Measurements from ENCODE around the gene CCDC92B.
"Not testable (repeated sequence)": the region's sequence is repeated elsewhere in the genome, so short reads cannot be mapped to it uniquely, and the experiment has no call there.

CCDC92B gene

DNA sequence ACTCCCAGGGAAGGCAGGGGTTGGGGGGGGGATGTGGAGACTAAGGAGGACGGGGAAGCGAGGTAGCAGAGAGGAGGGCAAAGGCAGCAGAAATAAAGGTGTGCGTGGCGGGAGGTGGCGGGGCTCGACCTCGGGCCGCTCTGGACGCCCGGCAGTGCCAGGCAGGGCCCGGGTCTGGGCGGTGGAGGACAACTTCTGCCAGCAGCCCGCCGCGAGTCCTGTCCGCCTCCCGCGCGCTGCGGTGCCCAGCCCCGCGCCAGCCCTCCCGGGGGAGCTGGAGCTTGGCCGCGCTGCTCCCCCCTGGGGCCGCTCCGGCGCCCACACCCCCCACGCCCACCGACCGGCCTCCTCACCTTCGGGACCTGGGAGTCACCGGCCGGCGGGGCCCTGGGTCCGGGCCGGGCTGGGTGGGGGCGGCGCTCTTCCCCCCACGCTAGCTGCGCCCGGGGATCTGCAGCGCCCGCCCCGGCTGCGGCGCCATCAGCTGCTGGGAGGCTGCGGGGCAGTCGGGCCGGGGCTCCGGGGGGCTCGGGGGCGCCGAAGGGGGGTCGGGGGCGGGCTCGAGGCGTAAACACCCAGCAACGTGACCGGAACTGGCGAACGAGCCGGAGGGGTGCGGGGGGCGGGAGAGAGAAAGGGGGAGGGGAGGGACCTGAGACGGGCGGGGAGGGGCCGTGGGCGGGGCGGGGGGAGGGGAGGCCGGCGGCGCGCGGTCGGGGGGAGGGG lies at the start of gene CCDC92B:
Gene CCDC92B (minus strand): TSS at position 595 of the 726 bp plus-strand sequence. CDS start 14,507 bp downstream, outside the sequence.
- no peak for DNase-seq

DNA sequence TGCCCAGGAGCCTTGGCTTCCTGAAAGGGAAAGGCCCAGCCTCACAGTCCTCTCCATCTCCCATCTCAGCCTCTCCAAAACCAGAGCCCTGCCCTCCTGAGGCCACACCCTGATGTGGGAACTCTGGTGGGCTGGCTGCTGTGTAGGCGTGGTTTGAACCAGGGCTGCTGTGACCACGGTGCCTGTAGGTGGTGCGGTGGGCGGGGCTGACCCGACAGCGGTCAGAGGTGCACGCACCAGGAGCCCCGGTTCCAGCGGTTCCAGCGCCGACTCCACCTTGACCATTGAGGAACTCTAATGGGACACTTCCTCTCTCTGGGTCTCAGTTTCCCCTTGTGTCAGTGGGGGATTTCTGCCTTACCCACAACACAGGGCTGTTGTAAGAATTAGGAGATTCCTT lies 49.2 kb upstream of the CCDC92B start:
- DNase-seq = no peak

DNA sequence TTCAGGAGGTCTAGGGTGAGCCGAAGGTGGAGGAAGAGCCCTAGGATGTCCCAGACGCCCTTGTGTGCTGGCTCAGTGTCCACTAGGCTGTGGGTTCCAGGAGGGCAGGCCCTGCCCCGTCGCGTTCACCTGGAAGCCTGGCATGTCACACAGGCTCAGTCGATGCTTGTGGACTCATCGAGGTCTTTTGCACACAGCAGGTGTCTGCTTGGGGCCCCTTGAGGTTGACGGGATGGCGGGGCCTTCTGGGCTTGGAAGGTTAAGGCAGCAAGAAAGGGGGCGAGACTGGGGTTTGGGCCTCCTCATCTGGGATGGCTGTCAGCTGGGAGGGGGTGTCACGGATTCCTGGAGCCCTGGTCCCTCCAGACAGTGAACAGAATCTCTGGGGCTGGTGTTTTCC lies 48.7 kb upstream of the CCDC92B start:
- no peak for DNase-seq

DNA sequence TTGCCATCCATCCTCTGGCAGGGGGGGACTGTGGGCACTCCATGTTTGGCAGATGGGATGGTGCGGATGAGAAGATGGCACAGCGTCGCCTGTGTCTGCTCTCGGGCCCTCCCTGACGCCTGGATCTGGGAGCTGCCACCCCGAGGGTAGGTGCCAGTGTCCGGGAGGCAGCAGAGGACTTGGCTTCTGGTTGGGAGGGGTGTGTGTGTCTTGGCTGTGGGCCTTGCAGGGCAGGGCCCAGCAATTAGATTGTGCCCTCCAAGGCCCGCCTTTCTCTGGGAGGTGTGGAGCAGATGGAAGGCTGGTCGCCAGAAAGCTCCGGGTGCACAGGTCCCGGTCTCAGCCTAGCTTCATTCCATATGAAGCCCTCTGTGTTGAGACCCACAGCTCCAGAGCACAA lies 48.2 kb upstream of the CCDC92B start:
- no peak for DNase-seq

DNA sequence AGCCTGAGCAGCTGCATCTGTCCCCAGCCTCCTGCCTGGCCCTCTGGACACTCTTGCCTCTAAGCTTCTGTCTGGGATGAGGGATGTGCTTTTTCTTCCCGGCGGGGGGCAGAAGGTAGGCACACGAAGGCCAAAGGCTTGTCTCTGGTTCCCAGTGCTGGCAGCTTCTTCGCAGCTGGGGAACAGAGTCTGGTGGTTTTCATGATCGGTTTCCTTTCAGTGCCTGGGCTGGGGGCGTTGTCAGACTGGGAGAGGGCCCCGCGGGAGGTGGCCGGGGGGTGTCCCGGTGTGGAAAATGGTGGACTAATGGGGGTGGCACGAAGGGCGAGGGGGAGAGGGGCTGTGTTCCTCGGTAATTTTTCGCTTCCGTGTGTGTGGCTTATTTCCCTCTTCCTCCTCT lies 47.8 kb upstream of the CCDC92B start:
- no peak for DNase-seq

- DNase-seq = peak; percentile 71
Measured at GRCh38 chr17:2796164-2797125, 47.0 kb upstream of the CCDC92B start, which contains the start of gene RAP1GAP2. Gene RAP1GAP2, plus strand, starts transcription at chr17:2796438. Its CDS starts 90 bp downstream, at chr17:2796528.

DNA sequence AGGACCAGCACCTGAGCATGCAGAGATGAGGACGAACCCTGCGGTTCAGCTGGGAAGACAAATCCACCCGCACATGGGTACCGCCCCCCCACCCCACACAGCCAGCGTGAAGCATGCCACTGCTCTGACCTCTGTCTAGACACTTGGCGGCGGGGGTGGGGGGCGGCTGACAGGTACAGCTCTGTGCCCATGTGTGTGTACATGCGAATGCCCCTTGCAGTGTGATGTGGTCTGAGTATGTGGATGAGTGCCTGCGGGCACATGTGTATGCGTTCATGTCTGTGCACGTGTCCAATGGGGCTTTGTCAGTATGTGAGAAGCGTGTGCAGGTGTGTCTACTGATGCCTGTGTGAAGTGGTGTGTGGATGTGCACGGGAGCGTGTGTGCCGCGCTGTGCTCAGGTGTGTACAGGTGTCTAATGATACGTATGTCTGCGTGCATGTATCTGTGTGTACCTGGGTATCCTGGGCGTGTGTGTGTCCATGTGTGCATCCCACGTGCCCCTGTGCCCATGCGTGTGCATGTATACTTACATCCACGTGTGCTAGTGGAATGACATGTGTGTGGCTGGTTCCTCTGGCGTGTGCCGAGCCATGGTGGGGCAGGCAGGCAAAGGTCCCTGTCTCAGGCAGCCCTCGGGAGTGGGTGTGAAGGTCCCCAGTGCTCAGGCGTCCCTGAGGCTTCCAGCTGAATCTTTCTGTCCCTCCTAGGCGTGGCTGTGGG lies 46.1 kb upstream of the CCDC92B start:
- DNase-seq = no peak

DNA sequence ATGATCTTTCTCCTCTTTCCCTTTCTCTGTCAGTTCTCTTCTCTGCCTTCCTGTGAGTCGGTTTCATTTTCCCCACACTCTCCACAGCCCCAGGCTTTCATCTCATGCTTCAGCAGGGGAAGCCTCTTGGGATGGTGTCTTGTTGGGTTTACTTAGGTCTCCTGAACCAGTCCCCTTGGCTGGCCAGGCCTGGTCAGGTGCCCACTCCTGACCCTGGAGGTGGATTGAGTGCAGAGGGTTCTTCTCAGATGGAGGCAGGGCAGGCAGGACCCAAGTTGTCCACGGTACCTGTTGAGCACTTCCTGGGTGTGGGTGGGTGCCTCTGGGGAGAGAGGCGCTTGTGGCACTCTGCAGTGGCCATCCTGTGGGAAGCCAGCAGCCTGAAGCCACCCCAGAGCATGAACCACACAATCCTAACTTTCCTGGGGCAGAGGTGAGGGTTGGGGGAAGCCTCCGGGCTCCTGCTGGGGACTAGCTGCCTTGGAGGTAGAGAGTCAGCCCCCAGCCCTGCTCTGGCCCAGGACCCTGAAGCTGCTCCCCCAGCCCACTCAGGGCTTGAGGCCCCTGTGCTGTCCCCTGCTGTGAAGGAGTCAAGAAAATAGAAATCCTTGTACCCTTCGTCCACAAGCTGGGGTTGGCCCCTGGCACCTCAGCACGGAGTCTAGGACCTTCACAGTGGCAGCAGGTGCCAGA lies 44.8 kb upstream of the CCDC92B start:
- no peak for DNase-seq

DNA sequence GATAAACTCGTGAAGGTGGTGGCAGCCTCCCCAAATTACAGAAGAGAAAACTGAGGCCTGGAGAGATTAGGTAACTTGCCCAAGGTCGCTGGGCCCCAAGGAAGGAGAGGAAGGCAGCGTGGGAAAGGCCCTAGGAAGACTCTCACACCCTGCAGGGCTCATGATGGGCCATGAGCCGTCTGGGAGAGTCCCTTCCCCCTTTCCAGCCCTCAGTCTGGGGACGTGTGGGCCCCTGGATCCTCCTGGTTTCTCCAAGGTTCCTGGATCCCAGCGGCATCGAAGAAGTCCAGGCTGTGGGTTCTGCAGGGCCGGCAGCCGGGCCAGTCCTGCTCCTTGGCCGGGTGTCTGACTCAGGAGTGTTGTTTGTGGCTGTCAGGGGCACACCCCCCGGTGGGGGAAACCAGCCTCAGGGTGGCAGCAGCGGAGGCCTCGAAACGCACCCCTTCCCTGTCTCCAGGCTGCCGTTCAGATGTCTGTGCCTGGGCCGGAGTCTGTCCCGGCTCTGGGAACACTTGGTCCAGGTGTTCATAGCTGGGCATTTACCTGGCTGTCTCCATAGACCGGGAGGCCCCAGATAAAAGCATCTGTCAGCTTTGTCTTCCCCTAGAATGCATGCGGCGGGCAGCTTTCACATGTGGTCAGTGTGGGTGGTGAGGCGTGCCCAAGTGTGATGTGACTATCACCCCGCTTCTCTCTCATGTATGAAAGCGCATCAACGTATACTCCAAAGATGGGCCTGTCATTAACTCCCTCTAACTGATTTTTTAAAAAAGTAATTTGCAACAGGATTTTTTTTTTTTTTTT lies 43.1 kb upstream of the CCDC92B start:
- no peak for DNase-seq

GRCh38 chr17:2789700-2790099 lies 40.2 kb upstream of the CCDC92B start:
- DNase-seq = no peak

DNA sequence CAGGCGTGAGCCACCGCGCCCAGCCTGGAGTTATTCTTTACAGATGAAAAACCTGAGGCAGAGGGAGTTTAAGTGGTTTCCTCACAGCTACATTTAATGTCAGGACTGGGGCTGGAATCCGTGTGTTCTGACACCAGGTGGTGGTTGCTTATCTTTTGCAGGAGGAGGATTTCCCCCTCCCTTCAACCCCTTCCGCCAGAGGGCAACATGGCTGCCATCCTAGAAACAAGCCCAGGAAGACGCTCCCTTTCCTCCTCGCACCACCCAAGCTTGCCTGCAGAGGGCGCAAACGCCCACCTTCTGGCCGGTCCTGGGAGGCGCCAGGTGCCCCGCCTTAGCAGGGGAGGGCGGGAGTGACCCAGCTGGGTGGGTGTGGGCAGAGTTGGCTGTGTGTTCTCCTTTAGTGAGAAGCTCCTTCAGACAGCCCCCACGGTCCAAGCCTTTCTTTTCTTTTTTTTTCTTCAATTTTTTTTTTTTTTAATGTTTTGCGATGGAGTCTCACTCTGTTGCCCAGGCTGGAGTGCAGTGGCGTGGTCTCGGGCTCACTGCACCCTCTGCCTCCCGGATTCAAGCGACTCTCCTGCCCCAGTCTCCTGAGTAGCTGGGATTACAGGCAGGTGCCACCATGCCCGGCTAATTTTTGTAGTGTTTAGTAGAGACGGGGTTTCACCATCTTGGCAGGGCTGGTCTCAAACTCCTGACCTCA lies 36.9 kb upstream of the CCDC92B start:
- peak; percentile 89 for DNase-seq

- not testable (repeated sequence) for DNase-seq
Measured at GRCh38 chr17:2785376-2785775, 35.9 kb upstream of the CCDC92B start.

DNA sequence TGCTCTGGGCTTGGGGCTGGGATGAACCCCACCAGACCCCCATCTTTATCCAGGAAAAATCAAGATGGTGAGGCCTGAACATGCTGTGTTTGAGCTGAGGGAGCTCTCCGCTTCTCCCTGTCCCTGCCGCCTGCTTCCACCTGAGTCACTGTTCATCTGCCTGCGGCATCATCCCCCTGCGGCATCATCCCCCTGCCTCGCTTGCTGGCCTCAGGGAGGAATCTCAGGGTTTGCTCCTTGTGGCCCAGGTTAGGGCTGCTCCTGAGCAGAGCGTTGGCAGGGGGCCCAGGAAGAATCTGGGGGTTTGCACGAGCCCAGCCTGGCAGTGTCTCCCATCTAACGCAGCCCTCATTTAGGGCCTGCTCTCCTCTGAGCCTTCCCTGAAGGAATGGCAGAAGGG lies 35.4 kb upstream of the CCDC92B start:
- no peak for DNase-seq

DNA sequence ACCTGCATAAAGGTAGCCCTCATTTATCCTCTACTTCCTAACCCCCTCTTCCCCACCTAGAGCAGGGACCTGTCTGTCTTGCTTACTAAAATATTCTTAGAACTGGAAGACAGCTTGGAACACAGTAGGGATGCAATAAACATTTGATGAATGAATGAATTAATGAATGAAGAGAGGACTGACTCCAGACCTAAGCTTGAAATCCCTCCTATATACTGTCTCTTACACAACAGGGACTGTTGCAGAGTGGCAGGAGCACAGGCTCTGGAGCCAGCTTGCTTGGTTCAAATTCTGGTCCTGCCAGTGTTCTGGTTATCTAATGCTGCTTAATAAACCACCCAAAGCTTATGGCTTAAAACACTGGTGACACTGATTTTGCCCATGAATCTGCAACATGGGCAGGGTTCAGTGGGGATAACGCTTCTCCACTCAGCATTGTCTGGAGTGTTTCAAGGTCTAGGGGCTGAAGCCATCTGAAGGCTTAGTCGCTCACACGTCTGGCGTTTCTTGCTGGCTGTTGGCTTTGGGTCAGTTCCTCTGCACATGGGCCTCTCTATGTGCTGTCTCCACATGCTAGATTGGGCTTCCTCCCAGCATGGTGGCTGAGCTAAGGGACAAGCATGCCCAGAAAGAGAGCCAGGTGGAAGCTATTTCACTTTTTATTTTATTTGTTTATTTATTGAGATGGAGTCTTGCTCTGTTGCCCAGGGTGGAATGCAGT lies 34.0 kb upstream of the CCDC92B start:
- no peak for DNase-seq

GRCh38 chr17:2782055-2782454 lies 32.6 kb upstream of the CCDC92B start:
- DNase-seq = no peak

DNA sequence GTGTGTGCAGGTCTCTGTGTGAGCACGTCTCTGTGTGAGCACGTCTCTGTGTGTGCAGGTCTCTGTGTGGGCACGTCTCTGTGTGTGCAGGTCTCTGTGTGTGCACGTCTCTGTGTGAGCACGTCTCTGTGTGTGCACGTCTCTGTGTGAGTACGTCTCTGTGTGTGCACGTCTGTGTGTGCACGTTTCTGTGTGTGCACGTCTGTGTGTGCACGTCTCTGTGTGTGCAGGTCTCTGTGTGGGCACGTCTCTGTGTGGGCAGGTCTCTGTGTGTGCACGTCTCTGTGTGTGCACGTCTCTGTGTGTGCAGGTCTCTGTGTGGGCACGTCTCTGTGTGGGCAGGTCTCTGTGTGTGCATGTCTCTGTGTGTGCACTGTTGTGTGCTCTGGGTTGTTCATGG lies 32.1 kb upstream of the CCDC92B start:
- DNase-seq = not testable (repeated sequence)

DNA sequence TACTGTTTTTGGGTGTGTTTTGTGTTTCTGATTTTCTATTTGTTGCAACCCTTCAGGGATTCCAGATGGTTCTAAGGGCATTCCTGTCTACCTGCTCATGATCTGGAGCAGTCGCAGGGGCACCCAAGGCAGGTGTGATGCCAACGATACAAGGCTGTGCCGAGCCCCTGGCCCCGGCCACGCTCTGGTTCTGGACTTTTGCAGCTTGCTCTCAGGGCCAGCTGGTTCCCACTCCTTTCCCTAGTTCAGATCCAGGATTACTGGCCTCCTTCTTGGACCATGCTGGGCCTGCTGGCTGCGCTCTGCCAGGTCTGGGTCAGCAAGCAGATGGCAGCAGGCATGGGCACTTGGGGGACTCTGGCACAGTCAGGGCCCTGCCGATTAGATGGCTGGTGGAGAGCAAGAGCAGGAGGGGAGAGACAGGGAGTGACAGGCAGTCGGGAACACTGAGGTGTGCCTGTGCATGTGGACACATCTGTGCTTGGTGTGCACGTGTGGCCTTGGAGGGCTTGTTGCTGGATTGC lies 31.5 kb upstream of the CCDC92B start:
- DNase-seq = no peak

- DNase-seq = no peak
Measured at GRCh38 chr17:2780256-2780655, 30.8 kb upstream of the CCDC92B start.

- DNase-seq = no peak
Measured at GRCh38 chr17:2779545-2779944, 30.1 kb upstream of the CCDC92B start.

GRCh38 chr17:2778489-2778888 lies 29.0 kb upstream of the CCDC92B start:
- DNase-seq = no peak

Measured in femur (tissue), 1 donor.